HepG2 (cell line): ENCODE measurements around the gene CORO7.

ENCODE experiments used
- CREM ChIP-seq, 2 experiments: sonication (generic) in 1 of 2; formaldehyde crosslinking in 1 of 2; IDR thresholded peaks; 2 replicates each; pipeline versions ENCODE4 v1.4.0 to v1.6.1; 2016 to 2020; ENCODE audit warnings: antibody characterized with exemption in 1 of 2, mild to moderate bottlenecking in 1 of 2, missing genetic modification reagents in 1 of 2
- FOXM1 ChIP-seq: sonication (generic); formaldehyde crosslinking; IDR thresholded peaks from 2 replicates; pipeline ENCODE4 v1.5.0; 2020; ENCODE audit warnings: missing genetic modification reagents
- GATAD1 ChIP-seq: IDR thresholded peaks from 2 replicates; pipeline ENCODE4 v1.6.1; 2016; ENCODE audit warnings: missing genetic modification reagents, missing compliant biosample characterization
- KDM4B ChIP-seq: sonication (generic); formaldehyde crosslinking; IDR thresholded peaks from 2 replicates; pipeline ENCODE4 v1.4.0; 2020; ENCODE audit warnings: missing genetic modification reagents
- MAFK ChIP-seq, 2 experiments: IDR thresholded peaks in 1 of 2; conservative IDR thresholded peaks in 1 of 2; 2 replicates each; pipeline ENCODE4 v1.6.1; 2011; ENCODE audit warnings: improper control_type of control experiment in 2 of 2, low read length in 2 of 2
- MXI1 ChIP-seq: IDR thresholded peaks from 3 replicates; pipeline ENCODE4 v1.6.1; 2012; ENCODE audit warnings: low read depth, low read length, inconsistent platforms, borderline replicate concordance
- POLR2AphosphoS5 ChIP-seq: IDR thresholded peaks from 2 replicates; pipeline ENCODE4 v1.6.1; 2012; ENCODE audit warnings: low read depth, low read length
- SP1 ChIP-seq, 2 experiments: fragments of 450-650 bp in 1 of 2; sonication (generic) in 1 of 2; formaldehyde crosslinking in 1 of 2; IDR thresholded peaks; 2 replicates each; pipeline versions ENCODE4 v1.4.0 to v1.6.1; 2016 to 2020; ENCODE audit warnings: missing genetic modification reagents in 1 of 2
- TBL1XR1 ChIP-seq: fragments of 150-350 bp; IDR thresholded peaks from 2 replicates; pipeline ENCODE4 v1.6.1; 2014; ENCODE audit warnings: borderline replicate concordance, low read length; ENCODE audit not compliant: partially characterized antibody
- TP53 ChIP-seq: sonication (generic); formaldehyde crosslinking; conservative IDR thresholded peaks from 2 replicates; pipeline ENCODE4 v1.4.0; 2020; ENCODE audit warnings: missing genetic modification reagents
- YY1 ChIP-seq: IDR thresholded peaks from 2 replicates; pipeline ENCODE4 v1.6.1; 2011; ENCODE audit warnings: low read length, low read depth, moderate library complexity, mild to moderate bottlenecking; ENCODE audit not compliant: insufficient read depth, insufficient replicate concordance

- TF ChIP-seq TP53, result no peak
- no peak for TF ChIP-seq KDM4B (CRISPR knock-in tag)
- no peak for TF ChIP-seq TBL1XR1
- no peak for TF ChIP-seq POLR2AphosphoS5
- no peak for TF ChIP-seq SP1 (IDR thresholded peaks at IDR 0.05)
- no peak for TF ChIP-seq SP1 (CRISPR knock-in tag; IDR thresholded peaks at IDR 0.05)
- TF ChIP-seq GATAD1 (CRISPR knock-in tag), result no peak
- no peak for TF ChIP-seq YY1
- TF ChIP-seq MAFK (conservative IDR thresholded peaks at IDR 0.05 in 1 of 2, IDR thresholded peaks at IDR 0.05 in 1 of 2; ENCODE audit: low read length in 2 of 2), result no peak
- no peak for TF ChIP-seq CREM (IDR thresholded peaks at IDR 0.05)
- TF ChIP-seq CREM (CRISPR knock-in tag; IDR thresholded peaks at IDR 0.05), result no peak
- TF ChIP-seq FOXM1 (CRISPR knock-in tag), result no peak
- TF ChIP-seq MXI1, result no peak
Observed at GRCh38 chr16:4455951-4456350, 39.6 kb upstream of the CORO7 start.
